ENCODE results near the gene FOXD4.
"Not testable (repeated sequence)": the region's sequence is repeated elsewhere in the genome, so short reads cannot be mapped to it uniquely, and the experiment has no call there.

Gene FOXD4

DNA sequence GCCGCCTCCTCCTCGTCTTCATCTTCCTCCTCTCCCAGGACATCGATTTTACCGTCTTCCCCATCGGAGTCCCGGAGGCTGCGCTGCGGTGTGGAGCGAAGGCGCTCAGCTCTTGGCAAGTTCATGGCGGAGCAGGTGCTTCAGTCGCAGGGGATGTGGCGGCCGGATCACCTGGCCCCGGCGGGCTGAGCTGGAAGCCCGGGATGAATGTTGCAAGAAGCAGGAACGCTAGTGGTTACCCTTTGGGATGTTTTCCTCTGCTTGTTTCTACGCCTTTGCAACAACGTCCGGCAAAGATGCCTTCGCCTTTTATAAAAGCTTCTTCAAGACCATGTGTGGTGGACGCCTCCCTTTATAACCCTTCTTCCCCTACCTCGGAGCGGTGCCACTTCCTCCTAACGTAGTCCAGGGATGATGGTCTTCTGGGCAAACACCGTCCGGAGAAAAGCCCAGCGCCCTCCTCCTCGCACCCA lies at the start of gene FOXD4:
FOXD4 (minus strand) TSS at position 423 of the 473 bp plus-strand sequence; CDS start at position 125, 298 bp downstream.
- DNase-seq = not testable (repeated sequence)

DNA sequence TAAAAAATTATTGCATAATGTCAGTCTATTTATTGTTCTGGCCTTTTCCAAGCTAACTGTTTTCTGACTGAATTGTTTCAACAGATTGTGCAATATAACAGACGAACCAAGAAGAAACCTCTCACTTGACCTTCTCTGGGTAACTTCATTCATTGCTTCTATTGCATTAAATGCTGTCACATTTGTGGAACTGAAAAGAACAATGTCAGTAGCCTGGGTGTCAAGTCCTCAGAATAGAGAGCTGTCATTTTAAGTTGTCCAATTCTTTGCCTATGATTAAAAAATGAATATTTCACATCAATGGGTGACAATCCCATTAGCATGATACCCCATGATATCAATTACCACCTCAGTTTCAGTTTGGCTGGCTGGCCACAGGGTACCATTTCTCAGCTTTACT lies 41.7 kb upstream of the FOXD4 start:
- DNase-seq = peak; percentile 51

GRCh38 chr9:151173-151572 lies 33.0 kb upstream of the FOXD4 start:
- not testable (repeated sequence) for DNase-seq

DNA sequence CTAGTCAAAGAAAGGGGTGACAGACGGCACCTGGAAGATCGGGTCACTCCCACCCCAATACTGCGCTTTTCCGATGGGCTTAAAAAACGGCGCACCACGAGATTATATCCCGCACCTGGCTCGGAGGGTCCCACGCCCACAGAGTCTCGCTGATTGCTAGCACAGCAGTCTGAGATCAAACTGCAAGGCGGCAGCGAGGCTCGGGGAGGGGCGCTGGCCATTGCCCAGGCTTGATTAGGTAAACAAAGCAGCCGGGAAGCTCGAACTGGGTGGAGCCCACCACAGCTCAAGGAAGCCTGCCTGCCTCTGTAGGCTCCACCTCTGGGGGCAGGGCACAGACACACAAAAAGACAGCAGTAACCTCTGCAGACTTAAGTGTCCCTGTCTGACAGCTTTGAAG lies 21.7 kb upstream of the FOXD4 start:
- DNase-seq = not testable (repeated sequence)

DNA sequence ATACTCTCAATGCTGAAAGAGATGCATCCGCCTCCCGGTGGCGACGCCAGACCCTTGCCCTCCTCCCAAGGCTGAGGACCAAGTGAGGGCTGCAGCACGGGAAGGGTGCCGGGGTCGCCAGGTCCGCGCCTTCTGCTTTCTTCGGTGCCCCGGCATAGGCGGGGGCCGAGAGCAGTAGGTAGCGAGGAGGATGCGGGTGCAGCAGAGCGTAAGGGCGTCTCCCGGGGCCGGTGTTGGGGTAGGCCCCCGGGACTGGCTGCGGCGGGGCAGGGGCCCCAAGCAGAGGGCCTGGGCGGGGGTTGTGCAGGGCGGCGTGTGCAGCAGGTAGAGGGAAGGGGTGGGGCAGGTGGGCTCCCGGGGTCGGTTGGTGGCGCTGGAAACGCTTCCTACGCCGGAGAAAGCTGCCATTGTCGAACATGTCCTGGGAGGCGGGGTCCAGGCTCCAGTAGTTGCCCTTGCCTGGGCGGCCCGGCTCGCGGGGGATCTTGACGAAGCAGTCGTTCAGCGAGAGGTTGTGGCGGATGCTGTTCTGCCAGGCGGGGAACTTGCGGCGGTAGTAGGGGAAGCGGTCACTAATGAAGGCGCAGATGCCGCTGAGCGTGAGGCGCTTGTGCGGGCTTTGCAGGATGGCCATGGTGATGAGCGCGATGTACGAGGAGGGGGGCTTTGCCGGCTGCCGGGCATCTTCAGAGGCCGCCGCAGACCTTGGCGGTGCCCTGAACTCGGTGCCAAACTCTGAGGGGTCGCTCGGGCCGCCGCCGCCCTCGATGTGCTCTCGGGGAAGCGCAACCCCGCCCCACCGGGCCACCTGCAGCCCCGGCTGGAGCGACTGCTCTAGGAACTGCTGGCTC lies 848 bp downstream of the FOXD4 start:
- not testable (repeated sequence) for DNase-seq

GRCh38 chr9:116239-117077 lies 1.8 kb downstream of the FOXD4 start:
- not testable (repeated sequence) for DNase-seq

DNA sequence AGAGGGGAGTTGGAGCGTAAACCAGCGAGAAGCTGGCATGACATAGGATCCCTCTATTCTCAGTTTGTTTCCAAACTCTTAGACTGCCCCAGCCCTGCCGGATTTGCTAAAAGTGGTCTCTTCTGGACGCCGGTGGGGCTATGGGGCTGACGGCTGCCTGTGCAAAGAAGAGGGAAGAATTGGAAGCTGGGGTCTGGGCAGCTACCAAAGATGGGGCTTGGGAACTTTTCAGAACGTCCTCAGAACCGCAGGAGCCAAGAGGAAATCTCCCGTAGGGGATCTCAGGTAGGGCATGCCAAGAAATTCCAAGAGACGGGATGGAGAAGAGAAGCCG lies 3.1 kb downstream of the FOXD4 start:
- not testable (repeated sequence) for DNase-seq

DNA sequence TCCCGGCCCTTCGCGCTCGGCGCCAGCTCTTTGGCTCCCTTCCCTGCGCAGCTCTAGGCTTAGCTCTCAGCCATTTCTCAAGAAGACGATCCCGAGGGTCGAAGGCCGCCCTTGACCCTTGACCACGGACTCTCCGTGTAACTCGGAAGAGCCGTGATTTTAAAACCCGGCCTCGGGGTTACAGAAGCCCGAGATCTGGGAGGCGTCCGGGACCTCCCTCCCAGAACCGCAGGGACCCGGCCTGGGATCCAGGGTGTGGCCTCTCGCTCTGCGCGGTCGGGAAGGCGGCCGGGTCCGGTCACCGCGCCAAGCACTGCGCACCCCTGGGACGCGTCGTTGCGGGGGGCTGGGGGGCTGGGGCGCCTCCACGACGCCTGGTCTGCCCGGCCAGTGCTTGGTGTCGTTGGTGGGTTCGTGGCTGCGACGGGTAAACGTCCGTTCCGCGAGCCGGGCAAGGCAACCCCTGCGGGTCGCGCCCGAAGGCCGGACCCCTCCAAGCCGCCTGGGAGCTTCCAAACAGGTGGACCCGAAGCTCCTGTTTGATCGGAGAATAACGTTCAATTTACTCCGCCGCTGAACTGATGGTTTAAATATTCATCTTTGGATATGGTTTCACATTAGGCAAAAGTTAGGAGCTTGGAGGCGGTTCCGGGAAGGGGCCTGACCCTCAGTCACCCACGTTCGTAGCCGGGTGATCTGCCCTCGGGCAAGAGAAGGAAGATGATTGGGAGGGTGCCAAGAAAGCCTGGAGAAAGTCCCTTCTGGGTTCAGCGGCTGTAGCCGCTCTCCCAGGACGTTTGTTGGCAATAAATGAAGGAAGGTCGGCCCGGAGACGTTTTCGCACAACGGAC lies 3.7 kb downstream of the FOXD4 start:
- not testable (repeated sequence) for DNase-seq

DNA sequence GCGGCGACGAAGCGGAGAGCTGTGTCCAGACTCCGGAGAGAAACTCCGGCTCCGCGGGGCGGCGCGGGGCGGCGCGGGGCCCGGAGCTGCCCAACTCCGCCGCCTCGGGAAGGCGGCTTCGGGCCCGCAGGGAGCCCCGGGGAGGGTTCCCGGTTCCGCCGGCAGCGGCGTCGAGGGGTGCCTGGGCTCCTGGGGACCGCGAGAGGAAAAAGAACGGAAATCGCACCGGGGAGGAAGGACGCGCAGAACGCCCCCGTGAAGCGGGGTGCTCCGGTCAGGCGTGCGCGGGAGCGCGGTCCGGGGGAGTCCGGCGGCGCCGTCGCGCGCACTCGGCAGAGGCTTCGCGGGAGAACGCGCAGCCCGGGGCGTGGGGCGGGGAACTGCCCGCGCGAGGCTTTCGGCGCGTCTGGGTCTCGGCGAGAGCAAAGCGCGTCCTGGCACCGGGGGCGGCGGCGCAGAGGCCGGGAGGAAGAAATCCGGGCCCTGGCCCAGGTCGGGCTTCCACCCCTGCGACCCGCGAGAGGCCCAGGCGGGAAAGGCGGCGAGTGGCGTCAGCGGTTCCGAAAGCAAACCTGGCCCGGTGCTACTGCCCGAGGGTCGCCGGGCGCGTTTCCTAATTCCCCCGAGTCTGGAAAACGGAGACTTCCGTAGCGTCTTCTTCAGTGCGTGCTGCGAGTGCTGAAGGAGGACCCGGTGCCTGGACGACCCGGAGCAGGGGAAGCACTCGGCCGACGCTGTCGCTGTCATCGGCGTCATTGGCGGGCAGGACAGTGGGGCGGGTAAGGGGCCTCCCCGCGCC lies 4.5 kb downstream of the FOXD4 start:
- DNase-seq = not testable (repeated sequence)

DNA sequence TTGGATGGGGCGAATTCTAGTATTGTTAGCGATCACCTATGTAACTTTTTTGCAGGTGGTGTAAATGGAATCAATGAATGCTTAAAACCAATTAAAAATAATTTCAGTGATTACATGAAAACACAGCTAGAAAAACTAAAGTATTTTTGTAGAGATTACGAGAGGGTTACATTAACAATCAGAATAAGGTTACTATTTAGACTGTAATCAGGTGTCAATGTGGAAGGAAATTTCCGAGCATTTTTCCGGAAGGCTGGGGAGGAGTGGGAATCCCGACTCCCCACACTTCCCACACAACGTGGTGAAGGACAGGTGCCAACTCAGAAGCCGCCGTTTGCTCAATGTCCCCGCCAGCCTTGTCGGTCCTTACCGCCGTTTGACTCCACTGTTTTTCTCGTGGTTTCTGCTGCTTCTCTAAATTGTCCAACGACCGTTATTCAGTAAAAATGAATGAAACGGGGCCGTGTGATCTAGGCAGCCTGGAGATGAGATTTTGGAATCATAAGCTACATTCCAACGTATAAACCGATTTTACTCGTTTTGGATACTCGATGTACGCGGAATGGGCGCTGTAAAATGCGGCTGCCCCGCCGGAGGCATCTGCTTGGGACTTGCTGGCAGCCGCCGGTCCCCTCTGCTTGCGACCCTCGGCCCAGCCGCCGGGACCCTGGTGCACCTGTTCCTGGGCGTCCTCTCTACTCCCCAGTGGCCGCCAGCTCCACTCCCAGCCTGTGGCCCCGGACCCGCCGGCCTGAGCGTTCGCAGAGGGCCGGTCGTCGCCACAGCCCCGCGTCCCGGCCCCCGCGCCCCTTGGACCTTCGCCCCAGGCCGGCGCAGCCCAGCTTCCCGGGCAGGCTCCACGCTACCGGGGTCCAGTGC lies 5.4 kb downstream of the FOXD4 start:
- DNase-seq = not testable (repeated sequence)

DNA sequence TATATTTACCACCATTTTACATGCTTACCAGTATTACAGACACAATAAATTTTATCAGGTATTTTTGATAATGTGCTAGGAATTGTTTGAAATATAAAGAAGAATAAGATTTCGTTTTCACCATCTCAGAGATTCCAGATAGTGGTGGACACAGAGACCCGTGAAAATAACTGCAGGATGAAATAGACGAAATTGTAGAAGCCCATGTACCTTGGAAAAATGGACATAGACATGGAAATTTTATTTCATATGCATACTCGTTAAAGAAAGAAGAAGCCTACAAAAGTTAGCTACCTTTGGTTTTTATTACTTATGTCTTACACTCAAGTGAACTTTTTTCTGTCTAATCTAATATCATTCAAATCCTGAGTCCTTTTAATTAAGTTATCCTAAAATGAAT lies 7.5 kb downstream of the FOXD4 start:
- not testable (repeated sequence) for DNase-seq

DNA sequence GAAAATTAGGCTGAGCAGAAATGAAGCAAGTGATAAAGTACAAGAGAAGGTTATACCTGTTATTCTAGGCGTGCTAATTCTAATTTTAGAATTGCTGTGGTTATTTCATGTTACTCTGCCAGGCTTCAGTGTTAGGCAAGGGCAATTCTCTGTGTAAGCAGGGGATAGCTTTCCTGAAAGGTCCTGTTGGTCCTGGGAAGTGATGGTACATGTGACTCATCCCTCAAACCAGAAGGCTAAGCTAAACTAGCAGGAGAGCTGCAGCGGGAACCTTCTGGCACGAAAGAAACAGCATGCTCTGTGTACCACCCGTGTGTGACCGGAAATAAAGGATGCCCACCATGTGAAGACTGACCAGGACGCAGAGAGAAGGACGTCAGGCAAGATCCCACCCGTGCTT lies 8.7 kb downstream of the FOXD4 start:
- DNase-seq = not testable (repeated sequence)

GRCh38 chr9:108742-109495 lies 9.3 kb downstream of the FOXD4 start:
- DNase-seq = not testable (repeated sequence)

DNA sequence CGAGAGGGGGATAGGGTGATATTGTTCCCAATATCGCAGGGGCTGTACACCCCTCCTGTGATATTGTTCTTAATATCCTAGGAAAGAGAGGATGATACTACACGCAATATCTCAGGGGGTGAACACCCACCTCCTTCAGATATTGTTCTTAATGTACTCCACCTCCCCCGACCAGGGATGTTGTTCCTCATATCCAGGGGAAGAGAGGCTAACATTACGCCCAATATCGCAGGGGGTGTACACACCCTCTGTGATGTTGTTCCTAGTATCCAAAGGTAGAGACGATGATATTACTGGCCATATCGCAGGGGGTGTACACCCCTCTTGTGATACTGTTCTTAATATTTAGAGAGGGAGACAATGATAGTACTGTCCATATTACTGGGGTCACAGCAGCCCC lies 12.2 kb downstream of the FOXD4 start:
- DNase-seq = not testable (repeated sequence)

GRCh38 chr9:100430-100829 lies 17.8 kb downstream of the FOXD4 start:
- DNase-seq = not testable (repeated sequence)

GRCh38 chr9:99867-100266 lies 18.4 kb downstream of the FOXD4 start:
- not testable (repeated sequence) for DNase-seq

DNA sequence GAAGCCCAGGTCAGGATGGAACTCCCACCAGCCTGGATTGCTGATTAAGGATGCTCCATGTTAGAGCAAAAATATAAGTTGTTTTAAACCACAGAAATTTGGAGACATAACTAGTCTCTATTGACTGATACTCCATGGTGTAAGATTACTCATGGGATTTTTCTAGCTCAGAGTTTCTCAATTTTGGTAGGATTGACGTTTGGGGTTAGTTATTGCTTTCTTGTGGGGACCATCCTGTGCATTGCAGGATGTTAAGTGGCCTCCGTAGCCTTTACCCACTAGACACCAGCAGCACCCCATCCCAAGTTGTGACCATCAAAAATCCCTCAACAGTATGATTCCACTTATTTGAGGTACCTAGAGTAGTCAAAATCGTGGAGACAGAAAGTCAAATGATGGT lies 19.4 kb downstream of the FOXD4 start:
- DNase-seq = not testable (repeated sequence)

- not testable (repeated sequence) for DNase-seq
These were observed 23.2 kb downstream of the FOXD4 start for GRCh38 chr9:94992-95391.

DNA sequence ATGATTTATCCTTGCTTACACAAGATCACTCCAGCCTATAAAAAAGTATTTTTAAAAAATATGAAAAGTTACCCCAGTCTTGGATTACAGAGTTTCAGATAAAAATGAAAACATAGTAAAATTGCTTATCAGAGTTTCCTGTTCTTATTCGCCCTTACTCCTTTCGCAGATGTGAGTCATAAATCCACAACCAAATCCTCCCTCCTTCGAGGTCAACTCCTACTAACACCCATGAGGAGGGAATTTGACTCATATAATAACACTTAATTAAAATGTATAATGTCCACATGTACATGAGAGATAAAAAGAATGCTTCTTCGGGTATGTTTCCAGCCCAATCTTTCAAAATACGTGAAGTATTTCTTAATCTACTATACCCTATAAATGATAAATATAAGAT lies 23.9 kb downstream of the FOXD4 start:
- not testable (repeated sequence) for DNase-seq

GRCh38 chr9:93909-94308 lies 24.3 kb downstream of the FOXD4 start:
- DNase-seq = not testable (repeated sequence)

Data from MV-4-11 (cell line).